DOHH2 (cell line): Measurements from ENCODE around the gene AEBP1.

ENCODE experiments used
- H3F3A ChIP-seq: fragments of 200-600 bp; sonication (generic), shearing (Covaris generic); 2 replicates; pipeline ENCODE4 v1.6.0; 2016; ENCODE audit warnings: antibody characterized with exemption, mild to moderate bottlenecking; ENCODE audit not compliant: control insufficient read depth, insufficient read depth
- H3K27ac ChIP-seq: fragments of 200-600 bp; sonication (generic); 2 replicates; pipeline ENCODE4 v1.5.1; 2014; ENCODE audit warnings: low read depth, mild to moderate bottlenecking, low read length, moderate library complexity
- H3K27me3 ChIP-seq: fragments of 200-600 bp; sonication (generic); 2 replicates; pipeline ENCODE4 v1.6.1; 2014; ENCODE audit warnings: mild to moderate bottlenecking, low read length, mixed read lengths; ENCODE audit not compliant: control insufficient read depth
- H3K36me3 ChIP-seq: fragments of 200-600 bp; sonication (generic); 2 replicates; pipeline ENCODE4 v1.6.1; 2014; ENCODE audit warnings: mild to moderate bottlenecking, low read length, moderate library complexity, mixed read lengths; ENCODE audit not compliant: control insufficient read depth
- H3K4me1 ChIP-seq: fragments of 200-600 bp; sonication (generic); 2 replicates; pipeline ENCODE4 v1.6.1; 2014; ENCODE audit warnings: mild to moderate bottlenecking, low read length, mixed read lengths; ENCODE audit not compliant: control insufficient read depth
- H3K4me2 ChIP-seq: fragments of 200-600 bp; sonication (generic); 2 replicates; pipeline ENCODE4 v1.6.0; 2014; ENCODE audit warnings: mild to moderate bottlenecking, low read length, moderate library complexity
- H3K4me3 ChIP-seq: fragments of 200-600 bp; sonication (generic); 2 replicates; pipeline ENCODE4 v1.5.1; 2014; ENCODE audit warnings: mild to moderate bottlenecking, low read length, mixed read lengths
- H3K79me2 ChIP-seq: fragments of 200-600 bp; sonication (generic); 2 replicates; pipeline ENCODE4 v1.6.1; 2014; ENCODE audit warnings: mild to moderate bottlenecking, low read length, mixed read lengths; ENCODE audit not compliant: control insufficient read depth
- H3K9me2 ChIP-seq: fragments of 200-600 bp; sonication (generic); replicated peaks from 2 replicates; pipeline ENCODE4 v1.6.1; 2014; ENCODE audit warnings: mild to moderate bottlenecking, low read length, mixed read lengths; ENCODE audit not compliant: control insufficient read depth
- H3K9me3 ChIP-seq: fragments of 200-600 bp; sonication (generic); 2 replicates; pipeline ENCODE4 v1.6.1; 2014; ENCODE audit warnings: antibody characterized with exemption, low read length, mixed read lengths; ENCODE audit not compliant: control insufficient read depth, insufficient read depth
- H4K20me1 ChIP-seq: fragments of 200-600 bp; sonication (generic); 2 replicates; pipeline ENCODE4 v1.6.0; 2014; ENCODE audit warnings: low read depth, mild to moderate bottlenecking, antibody characterized with exemption, low read length, moderate library complexity; ENCODE audit not compliant: control insufficient read depth, insufficient read depth
- CTCF ChIP-seq: fragments of 200-600 bp; sonication (generic); IDR thresholded peaks from one replicate; pipeline ENCODE4 v1.5.1; 2014; ENCODE audit warnings: antibody characterized with exemption, mild to moderate bottlenecking, low read depth, low read length; ENCODE audit not compliant: poor library complexity, severe bottlenecking
- EZH2phosphoT487 ChIP-seq: fragments of 200-600 bp; sonication (generic); IDR thresholded peaks from 2 replicates; pipeline ENCODE4 v1.6.1; 2017; ENCODE audit warnings: borderline replicate concordance, mild to moderate bottlenecking, antibody characterized with exemption, low read length, moderate library complexity, mixed read lengths

The AEBP1 gene

GRCh38 chr7:44062180-44062902 lies 41.8 kb upstream of the AEBP1 start:
- Histone ChIP-seq H3K9me3 (no peaks in the 10 kb centered on the region), H3K79me2 (no peaks in the 10 kb centered on the region), H3K27me3 (peaks cover 32% of the 10 kb centered on the region), H3K4me2 (no peak overlapping the region), H4K20me1 (peaks cover 10% of the 10 kb centered on the region; the same call in 1 of the 2 replicates), H3K4me3 (no peak overlapping the region), H3F3A (peaks cover 2% of the 10 kb centered on the region; the same call in 1 of the 2 replicates), H3K9me2 (no peaks in the 10 kb centered on the region), H3K36me3 (peaks cover 51% of the 10 kb centered on the region), H3K4me1 (peaks cover 44% of the 10 kb centered on the region), H3K27ac (no peak overlapping the region)
- TF ChIP-seq EZH2phosphoT487 (no peak), CTCF (no peak)

GRCh38 chr7:44062903-44063295 lies 41.2 kb upstream of the AEBP1 start:
- Histone ChIP-seq H3F3A (peaks cover 2% of the 10 kb centered on the region; the same call in 1 of the 2 replicates), H3K9me3 (no peaks in the 10 kb centered on the region), H3K79me2 (no peaks in the 10 kb centered on the region), H3K27ac (no peak overlapping the region), H3K36me3 (peaks cover 45% of the 10 kb centered on the region), H3K9me2 (no peaks in the 10 kb centered on the region), H3K27me3 (peaks cover 37% of the 10 kb centered on the region), H3K4me2 (no peak overlapping the region), H4K20me1 (peaks cover 10% of the 10 kb centered on the region; the same call in 1 of the 2 replicates), H3K4me3 (no peak overlapping the region), H3K4me1 (peaks cover 38% of the 10 kb centered on the region)
- TF ChIP-seq EZH2phosphoT487 (no peak), CTCF (no peak)

- H3K4me2 ChIP-seq = no peak overlapping the region
- H3K36me3 ChIP-seq = peaks cover 39% of the 10 kb centered on the region
- H3K27me3 ChIP-seq = peaks cover 39% of the 10 kb centered on the region
- peaks cover 10% of the 10 kb centered on the region; the same call in 1 of the 2 replicates for H4K20me1 ChIP-seq
- H3K4me3 ChIP-seq = no peak overlapping the region
- no peaks in the 10 kb centered on the region for H3K79me2 ChIP-seq
- H3K27ac ChIP-seq = no peak overlapping the region
- H3K9me2 ChIP-seq = no peaks in the 10 kb centered on the region
- H3F3A ChIP-seq = peaks cover 3% of the 10 kb centered on the region
- no peaks in the 10 kb centered on the region for H3K9me3 ChIP-seq
- TF ChIP-seq EZH2phosphoT487 (no peak), CTCF (no peak)
- peaks cover 32% of the 10 kb centered on the region for H3K4me1 ChIP-seq
Measured at GRCh38 chr7:44063547-44063893, 40.6 kb upstream of the AEBP1 start.
